Stimulated activated CD8-positive, alpha-beta memory T cell treated with anti-CD3 and anti-CD28 coated beads, Interleukin-4, amount 100 ng/mL, for 4 hours (primary cell): ENCODE data around the gene KLHL10.
A peak's percentile ranks its signal among the peaks of the same experiment; 100 is the strongest.

ENCODE experiments used
- DNase-seq, 2 donors: peaks; one replicate each; pipeline ENCODE4 v3.0.0-alpha.2; 2020; ENCODE audit warnings: low read depth in 2 of 2, low spot score in 1 of 2

Gene KLHL10

DNA sequence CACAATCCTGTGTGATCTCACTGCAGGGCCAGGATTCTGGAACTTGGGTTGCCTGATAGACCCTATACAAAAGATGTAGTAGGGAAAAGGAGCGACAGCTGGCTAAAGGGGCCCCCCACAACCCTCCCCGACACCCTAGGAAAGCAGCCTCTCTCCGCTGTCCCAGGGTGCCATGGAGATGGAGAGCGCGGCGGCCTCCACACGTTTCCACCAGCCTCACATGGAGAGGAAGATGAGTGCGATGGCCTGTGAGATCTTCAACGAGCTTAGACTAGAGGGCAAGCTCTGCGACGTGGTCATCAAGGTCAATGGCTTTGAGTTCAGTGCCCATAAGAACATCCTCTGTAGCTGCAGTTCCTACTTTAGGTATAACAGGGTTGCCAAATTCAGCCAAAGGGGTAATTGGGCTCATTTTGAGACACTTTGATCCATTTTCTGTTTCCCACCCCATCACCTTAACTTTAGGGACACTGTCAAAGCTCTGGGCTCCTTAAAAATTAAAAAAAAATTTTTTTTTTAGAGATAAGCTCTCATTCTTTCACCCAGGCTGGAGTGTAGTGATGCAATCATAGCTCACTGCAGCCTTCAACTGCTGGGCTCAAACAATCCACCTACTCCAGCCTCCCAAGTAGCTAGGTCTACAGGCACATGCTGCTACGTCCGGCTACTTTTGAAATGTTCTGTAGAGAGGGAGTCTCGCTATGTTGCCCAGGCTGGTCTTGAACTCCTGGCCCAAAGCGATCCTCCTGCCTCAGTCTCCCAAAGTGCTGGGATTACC is at the start of gene KLHL10:
KLHL10 (plus strand) TSS at position 65 of the 778 bp plus-strand sequence; CDS start at position 173, 108 bp downstream.
- no peak for DNase-seq

DNA sequence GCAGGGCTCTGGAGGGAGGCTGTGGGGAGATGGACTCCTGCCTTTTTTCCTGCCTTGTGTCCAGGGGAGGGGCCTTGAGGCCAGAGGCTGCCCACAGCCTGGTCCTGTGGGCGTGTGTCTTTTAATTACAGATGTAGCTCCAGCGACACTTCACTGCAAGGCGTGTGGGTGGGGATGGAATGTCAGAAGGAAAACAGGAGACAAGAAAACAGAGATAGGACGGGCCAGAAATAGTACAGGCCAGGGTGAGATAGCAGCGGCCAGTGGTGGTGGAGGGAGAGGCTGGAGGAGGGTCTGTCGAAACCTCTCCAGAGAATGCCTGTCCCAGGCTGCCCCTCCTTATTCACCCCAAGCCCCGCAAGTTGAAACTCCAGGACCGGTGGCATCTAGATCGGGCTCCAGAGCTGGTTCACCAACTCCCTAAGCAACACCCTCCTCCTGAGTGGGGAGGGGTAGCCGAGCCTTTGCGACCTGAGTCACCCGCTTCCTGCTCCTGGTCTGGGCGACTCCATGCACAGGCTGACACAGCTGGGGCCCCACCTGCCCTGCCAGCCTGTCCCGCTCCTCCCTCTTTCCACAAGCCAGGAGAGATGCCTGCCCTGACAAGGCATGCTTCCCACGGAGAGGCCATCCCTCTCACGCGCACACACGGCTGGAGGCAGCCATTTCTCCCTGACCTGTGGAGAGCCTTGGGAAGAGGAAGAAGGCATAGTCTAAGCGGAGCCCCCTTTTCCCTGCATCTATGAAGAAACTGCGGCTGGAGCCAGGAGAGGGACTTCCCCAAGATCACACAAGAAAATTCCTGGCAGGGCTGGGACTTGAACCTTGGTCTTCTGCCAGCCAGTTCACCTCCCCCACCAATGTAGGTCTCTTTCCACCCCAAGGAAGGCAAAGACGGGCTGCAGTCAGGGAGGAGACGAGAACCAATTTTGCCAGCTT is 44.5 kb upstream of the KLHL10 start:
- DNase-seq = no peak

DNA sequence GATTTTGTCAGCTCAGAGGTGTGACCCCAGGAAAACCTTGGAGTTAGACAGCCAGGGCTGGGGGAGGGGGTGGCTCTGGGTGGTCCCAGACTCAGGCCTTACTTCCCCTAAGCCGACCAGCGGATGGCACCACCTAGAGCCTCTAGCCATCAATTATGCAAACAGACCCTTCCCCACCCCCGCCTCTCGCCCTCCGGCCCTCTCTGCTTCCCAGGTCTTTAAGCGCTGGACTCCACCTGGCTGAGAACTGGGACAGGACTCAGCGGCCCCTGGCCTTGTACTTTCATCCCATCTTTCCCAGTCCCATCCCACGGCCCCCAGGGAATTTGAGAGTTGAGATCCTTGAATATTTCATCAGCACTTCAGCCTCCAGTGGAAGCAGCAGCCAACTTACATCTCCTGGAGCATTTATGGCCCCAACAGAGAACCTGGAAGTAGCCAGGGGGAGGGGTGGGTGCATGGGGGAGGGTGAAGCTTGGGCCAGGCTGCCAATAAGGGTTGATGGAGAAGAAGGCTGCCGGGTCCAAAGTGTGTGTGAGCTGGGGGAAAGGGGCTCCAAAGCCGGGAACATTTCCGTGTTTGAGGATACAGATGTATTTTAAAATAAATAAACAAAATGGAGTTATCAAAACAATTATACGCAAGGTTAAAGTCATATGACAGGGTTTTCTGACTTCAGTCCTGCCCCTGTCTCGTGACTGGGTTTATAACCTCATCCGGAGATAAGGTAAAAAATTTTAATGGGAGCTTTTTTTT is 43.7 kb upstream of the KLHL10 start:
- DNase-seq = no peak

DNA sequence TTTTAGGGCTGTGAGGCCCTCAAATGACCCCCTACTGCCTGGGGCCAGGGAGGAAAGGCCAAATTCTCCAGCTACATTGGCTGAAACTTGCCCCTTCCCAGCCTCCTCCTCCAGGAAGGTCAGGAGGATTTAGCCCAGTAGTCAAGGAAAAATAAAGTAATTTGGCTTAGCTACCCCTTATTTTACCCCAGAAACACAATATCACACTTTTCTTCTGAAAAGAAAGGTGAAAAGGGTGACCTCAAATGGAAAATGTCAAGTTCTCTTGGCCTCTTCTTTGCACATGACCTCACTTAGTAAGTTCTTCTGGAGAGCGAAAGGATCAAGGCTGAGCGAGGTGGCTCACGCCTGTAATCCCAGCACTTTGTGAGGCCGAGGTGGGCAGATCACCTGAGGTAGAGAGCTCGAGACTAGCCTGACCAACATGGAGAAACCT is 43.1 kb upstream of the KLHL10 start:
- DNase-seq = no peak

DNA sequence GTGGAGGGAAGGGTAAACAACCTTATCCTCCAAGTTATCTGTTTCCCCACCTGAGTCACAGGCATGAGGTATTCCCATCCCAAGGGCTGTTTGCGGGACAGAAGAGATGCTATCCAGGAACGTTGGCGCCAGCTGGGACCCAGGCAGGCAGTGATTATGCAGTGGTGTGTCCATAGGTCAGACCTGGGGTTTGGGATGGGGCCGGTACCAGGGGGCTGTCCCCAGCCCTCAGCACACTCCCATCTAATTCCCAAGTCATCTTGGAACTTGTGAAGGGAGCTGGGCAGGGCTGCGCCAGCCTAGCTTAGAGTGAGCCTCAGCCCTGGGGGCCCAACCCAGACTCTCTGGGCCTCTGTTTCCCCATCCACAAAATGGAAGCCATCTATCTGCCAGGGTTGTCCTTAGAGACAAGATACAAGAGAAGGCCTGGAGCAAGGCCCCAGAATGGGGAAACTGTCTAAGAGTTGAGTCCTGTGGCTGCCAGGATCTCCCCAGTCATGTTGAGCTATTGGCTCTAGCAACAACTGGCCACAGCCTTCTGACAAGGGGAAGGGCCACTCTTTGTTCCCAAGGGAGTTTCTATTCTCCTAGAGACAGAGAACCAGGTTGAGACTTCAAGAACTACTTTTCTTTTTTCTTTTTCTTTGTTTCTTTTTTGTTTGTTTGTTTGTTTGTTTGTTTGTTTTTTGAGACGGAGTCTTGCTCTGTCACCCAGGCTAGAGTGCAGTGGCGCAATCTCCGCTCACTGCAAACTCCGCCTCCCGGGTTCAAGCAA is 41.3 kb upstream of the KLHL10 start:
- no peak for DNase-seq

DNA sequence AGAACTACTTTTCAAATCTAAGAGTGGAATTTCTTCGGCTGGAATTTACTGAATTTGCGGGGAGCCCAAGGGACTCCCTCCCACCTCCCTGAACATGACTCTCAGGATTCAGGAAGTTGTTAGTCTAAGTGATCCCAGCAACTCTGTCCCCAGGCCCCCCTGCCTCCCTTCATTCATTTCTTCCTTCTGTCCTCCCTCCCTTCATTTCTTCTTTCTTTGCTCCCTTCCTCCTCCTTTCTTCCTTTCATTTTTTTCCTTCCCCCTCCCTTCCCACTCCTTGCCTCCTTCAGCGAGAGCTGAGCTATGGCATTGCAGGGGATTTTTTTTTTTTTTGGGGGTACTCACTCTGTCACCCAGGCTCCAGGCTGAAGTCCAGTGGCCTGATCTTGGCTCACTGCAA is 40.2 kb upstream of the KLHL10 start:
- no peak for DNase-seq

DNA sequence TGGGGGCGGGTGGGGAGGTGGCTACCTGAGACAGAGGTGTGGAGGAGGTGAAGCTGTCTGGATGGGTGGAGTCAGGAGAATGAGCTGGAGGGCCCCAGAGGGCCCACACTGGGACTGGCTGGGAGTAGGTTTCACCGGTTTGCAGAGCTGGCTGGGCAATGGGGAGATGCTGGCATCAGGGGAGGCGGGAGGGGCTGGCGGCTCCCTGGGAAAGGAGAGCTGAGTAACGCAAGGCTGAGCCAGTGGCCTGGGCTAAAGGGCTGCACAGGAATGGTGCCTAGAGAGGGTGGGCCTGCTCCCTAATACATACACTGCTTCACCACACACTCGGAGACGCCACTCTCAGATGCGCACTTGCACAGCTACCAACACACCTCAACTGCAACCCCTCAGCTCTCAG is 38.3 kb upstream of the KLHL10 start:
- no peak for DNase-seq

DNA sequence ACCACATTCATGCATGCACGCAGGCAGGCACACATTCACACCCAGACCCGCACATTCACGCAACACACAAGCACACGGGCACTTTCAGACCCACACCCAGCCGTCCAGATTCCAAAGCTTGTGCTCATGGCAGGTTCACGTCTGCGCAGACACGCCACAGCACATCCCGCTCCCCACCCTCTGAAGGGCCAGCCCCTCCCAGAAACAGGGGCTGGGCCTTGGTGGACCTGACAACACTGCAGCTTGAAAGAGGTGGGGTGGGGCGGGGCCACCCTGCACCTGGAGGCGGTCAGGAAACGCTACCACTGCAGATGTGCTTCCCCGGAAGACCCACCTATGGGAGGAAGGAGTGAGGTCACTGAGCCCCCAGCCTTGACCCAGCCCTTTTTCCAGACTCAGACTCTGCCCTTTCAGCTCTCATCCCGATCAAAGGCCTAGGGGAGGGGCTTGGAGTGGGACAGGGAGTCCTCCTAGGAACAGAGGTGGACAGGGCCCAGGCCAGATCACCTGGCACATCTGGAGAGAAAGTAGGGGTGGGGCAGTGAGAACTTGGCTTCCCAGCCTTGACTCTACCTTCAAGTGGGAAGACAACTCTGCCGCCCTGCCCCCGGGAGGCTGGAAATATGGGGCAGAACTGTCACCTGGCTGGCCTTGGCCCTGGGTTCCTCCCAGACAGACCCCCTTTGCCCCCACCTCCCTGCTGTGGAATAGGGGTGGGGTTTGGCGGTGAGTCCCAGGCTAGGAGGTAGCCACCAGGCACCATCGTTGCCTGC is 36.8 kb upstream of the KLHL10 start:
- DNase-seq = no peak

DNA sequence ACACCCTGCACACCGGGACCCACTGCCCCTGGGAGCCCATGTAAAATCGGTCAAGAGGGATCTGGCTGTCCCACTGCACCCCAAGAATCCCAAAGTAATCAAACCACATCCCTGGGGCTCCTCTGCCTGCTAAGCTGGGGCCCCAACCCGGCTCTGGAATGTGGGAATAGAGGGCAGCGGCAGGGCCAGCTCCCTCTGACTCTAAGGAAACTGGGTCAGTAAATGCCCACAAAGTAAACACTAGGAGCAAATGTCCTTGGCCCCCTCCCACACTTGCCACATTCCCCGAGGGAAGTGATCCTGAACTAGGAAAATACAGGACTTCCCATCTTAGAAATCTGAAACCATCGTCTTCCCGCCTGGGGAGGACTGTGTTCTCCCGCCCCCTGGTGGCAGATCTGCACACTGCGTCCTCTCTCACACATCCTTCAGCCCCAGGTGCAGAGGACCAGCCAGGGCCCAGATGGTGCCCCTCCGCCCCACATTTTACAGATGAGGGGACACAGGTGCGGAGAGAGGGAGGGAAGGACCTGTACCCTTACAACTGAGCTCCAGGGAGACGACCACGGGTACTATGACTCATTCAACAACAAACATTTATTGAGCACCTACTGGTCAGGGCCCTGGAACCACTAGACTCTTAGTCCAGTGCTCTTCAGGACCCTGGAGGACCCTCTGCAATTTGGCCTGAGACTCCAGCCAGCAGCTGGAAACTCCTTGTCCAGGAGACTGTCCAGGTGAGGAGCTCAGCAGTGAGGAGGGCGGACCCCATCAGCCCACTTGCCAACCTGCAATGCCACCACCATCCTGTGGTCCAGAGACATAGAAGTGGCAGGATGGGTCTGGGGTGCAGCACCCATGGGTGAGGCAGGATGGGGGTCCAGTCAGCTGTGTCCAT is 36.0 kb upstream of the KLHL10 start:
- DNase-seq = peak; percentile 29 to 64

DNA sequence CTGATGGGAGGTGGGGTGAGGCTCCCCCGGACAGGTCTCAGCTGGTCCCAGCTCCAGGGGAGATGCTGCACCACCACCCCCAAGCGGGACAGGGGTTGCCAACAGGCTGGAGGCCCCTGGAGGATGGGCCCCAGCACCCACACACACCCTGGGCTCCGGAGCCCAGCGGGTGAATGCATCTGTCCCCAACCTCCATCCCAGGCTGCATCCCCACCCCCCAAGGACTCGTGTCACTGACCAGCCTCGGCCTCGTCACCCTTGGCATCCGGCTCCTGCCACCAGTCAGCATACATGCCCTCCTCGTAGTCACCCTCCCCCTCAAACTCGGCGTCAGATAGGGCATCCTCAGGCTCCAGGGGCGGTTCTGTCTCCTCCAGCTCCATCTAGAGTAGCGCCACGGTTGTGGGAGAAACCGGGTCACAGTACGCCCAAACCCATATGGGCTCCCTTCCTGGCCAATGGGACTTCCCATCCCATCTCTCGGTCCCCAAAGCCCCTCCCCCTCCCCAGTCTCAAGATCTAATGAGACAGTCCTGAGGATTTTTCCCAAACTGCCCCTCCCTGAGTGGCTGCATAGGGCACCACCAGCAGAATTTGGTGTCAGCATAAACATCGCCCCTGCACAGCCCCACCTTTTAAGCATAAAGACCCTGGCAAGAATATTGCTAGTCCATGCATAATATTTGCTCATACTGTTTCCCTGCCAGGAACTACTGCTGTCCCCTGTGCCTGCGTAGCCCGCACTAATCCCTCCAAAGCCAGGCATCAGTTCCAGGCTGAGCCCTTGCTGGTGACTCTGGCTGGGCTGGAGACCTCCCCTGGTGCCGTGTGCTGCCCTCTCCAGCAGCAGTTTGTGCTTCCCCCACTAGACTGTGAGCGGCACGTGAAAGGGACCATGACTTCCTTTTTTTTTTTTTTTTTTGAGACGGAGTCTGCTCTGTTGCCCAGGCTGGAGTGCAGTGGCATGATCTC is 34.3 kb upstream of the KLHL10 start:
- DNase-seq = no peak

DNA sequence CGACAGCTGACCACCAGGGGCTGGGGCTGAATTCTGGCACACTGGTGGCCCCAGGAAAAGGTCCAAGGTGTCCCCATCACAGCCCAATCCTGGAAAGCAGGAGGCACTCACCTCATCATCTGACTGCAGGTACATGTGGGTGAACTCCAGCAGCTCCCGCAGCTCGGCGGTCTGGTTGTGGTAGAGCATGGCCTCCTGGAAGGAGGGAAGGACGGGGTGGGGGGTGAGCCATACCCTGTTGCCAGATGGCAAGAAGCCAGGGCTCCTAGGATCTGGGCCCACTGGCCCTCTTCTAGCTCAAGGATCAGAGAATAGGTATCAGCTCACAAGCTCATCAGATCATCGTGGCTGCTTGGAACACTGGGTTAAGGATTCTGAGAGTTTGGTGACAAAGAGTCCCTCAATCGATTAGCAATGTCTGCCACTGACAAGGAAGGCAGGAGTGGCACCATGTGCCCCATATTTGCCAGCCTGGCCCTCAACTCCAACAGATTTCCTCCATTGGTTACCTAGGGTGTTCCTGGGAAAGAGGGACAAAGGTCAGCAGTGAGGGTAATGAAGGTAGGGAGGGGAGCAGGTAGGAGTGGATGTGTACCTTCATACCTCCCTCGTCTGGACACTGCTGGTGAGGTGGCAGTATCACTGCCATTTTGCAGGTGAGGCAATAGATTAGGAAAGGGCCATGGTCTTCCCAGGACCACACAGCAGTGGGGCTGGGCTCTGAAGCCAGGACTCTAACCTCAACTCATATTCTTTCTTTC is 30.8 kb upstream of the KLHL10 start:
- no peak for DNase-seq

DNA sequence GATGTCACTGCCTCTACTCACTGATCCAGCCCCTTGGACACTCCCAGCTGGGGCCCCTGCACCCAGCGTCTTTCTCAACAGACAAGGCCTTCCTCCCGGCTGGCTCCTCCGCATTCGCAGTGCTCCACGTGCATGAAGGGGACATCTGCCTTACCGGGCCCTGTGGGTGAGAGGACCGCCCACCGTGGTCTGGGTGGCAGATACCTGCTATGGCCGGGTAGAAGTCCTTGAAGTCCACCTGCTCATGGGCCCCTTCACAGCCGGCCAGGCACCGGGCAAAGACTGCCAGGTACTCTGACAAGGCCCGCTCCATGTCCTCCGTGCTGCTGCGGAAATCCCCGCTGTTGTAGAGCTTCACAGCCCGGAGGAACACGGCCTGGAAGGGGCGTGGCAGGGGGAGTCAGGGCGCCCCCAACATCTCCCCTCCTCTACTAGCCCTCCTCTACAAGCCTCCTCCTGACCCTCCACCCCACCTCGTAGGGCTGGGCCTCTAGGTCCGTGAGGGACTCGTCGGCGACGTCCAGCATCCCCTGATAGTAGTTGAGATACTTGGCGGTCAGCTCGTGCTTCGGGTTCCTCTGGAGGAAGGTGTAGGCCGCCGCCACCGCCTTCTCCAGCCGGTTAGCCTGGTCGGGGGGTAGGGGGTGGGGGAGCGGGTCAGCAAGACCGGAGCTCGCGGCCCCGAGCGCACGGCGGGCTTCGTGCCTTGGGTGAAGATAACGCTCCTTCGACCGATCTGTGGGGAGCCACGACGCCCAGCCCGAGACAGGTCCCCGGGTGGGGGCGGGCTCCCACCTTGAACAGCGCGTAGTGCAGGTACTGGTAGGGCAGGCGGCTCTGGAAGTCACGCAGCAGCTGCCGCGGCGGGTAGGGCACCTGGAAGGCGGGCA is 26.7 kb upstream of the KLHL10 start:
- DNase-seq = no peak

DNA sequence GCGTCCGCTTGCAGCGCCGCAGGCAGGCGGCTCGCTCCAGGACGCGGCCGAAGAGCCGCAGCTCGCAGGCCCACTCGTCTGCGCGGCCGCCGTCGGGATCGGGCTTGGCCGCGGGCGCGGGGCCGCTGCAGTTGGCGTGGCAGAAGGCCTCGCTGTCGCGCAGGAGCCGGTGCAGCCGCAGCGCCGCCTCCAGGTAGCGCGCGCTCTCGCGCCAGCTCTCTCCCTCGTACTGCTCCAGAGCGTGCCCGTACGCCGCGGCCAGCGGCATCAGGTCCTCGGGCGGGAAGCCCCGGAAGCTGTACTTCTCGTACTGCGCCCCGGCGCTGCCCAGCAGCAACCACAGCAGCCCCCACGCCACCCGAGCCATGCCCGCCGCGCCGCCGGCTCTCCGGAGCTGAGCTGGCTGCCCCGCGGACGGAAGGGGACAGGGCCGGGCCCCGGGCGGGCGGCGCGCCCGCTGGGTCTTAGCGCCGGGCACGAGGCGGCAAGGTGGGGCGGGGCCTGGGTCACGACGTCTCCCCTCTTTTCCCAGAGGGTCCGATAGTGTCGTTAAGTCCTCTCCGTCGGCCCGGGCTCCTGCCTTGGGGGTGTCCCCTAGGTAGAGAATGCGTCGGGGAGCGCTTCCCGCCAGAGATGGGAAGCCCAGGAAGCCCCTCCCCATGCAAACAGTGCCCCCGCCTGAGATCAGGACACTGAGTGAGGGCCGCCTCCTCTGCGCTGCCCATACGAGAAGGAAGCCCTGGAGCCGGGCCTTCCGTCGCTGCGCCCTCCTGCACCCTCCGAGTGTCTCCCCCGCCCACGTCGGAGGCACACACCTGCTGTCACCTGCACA is 25.9 kb upstream of the KLHL10 start, which contains the start of gene P3H4:
P3H4 (minus strand) TSS at position 401 of the 832 bp plus-strand sequence; CDS start at position 367, 34 bp downstream.
- peak; percentile 32 to 46 for DNase-seq

DNA sequence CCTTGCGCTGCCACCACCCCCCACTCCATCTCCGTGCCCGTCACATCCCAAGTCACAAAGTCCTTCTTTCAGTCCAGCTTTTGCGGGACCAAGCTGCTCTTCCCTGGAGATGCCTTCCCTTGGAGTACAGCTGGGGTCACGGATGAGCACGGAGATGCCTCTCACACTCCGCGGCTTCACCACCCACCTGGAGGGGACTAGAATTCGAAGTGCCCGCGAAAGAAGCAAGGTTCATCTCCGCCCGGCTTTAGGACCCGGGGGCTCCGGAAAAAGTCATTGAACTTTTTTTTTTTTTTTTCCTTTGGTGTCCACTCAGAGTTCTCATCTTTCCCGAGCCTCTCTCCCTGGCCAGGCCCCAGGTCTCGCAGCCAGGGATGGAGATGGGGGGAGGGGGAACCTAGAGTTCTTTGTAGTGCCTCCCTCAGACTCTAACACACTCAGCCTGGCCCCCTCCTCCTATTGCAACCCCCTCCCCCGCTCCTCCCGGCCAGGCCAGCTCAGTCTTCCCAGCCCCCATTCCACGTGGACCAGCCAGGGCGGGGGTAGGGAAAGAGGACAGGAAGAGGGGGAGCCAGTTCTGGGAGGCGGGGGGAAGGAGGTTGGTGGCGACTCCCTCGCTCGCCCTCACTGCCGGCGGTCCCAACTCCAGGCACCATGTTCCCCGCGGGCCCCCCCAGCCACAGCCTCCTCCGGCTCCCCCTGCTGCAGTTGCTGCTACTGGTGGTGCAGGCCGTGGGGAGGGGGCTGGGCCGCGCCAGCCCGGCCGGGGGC is 25.1 kb upstream of the KLHL10 start, which contains the start of gene FKBP10:
FKBP10 (plus strand) TSS at position 624 of the 771 bp plus-strand sequence; CDS start at position 655, 31 bp downstream.
- DNase-seq = peak in 1 of 2 donors; percentile 25
